Vagina (tissue), 2 donors: ENCODE results near the gene MT1E.

Experiments
- CTCF ChIP-seq, 3 experiments: fragments of 450-650 bp in 2 of 3; fragments of 200-600 bp in 1 of 3; sonication (generic) in 1 of 3; IDR thresholded peaks; one replicate each; pipeline ENCODE4 v1.5.1; 2017 to 2019; ENCODE audit warnings: antibody characterized with exemption in 3 of 3, mild to moderate bottlenecking in 2 of 3, moderate library complexity in 2 of 3
- POLR2A ChIP-seq, 2 donors: fragments of 450-650 bp; IDR thresholded peaks; one replicate each; pipeline ENCODE4 v1.6.1; 2017; ENCODE audit warnings: antibody characterized with exemption in 2 of 2, mild to moderate bottlenecking in 2 of 2, moderate library complexity in 2 of 2
- POLR2AphosphoS5 ChIP-seq, 2 donors: sonication (generic); formaldehyde crosslinking; IDR thresholded peaks; one replicate each; pipeline ENCODE4 v1.9.0; 2017; ENCODE audit warnings: antibody characterized with exemption in 2 of 2, mild to moderate bottlenecking in 2 of 2, low read depth in 1 of 2; ENCODE audit not compliant: insufficient read depth in 1 of 2

- TF ChIP-seq CTCF (IDR thresholded peaks at IDR 0.05), result no peak
- TF ChIP-seq POLR2AphosphoS5 (IDR thresholded peaks at IDR 0.05; ENCODE audit: insufficient read depth in 1 of 2, low read depth in 1 of 2), result no peak
- TF ChIP-seq POLR2A (IDR thresholded peaks at IDR 0.05), result no peak
Measured at GRCh38 chr16:56610609-56611111, 14.9 kb upstream of the MT1E start.
